CD4-positive, CD25-positive, alpha-beta regulatory T cell (primary cell): Measurements from ENCODE around the gene OR9Q1. TPM values are rescaled to one million over a fixed set of nuclear protein-coding genes. Genes with fewer than 3 reads are reported as not detected.

ENCODE experiments used
- ATAC-seq, 2 donors: fragments of 150-1000 bp; cut with Tn5 transposase; one replicate each; pipeline ENCODE4 v1.10.0; 2021; ENCODE audit warnings: low read depth in 2 of 2, moderate number of reproducible peaks in 2 of 2, moderate library complexity in 1 of 2
- DNase-seq, 3 donors: peaks; one replicate each; pipeline versions ENCODE4 v3.0.0 to v3.0.0-alpha.2; 2012 to 2022; ENCODE audit warnings: mixed read lengths in 1 of 3
- H3K27ac ChIP-seq: one replicate; pipeline ENCODE4 v1.7.0; 2013; ENCODE audit warnings: mild to moderate bottlenecking, low read length; ENCODE audit not compliant: insufficient read depth, poor library complexity, severe bottlenecking
- H3K27me3 ChIP-seq: one replicate; pipeline ENCODE4 v1.7.0; 2013; ENCODE audit warnings: low read length; ENCODE audit not compliant: control insufficient read depth, insufficient read depth
- H3K36me3 ChIP-seq: one replicate; pipeline ENCODE4 v1.7.0; 2013; ENCODE audit warnings: mild to moderate bottlenecking, low read length, moderate library complexity; ENCODE audit not compliant: control insufficient read depth, insufficient read depth
- H3K4me1 ChIP-seq: 2 replicates; pipeline ENCODE4 v1.7.0; 2013; ENCODE audit warnings: mild to moderate bottlenecking, low read length; ENCODE audit not compliant: insufficient read depth, control insufficient read depth, poor library complexity, severe bottlenecking
- H3K4me3 ChIP-seq: one replicate; pipeline ENCODE4 v1.7.0; 2013; ENCODE audit warnings: low read depth, mild to moderate bottlenecking, low read length, moderate library complexity
- H3K9me3 ChIP-seq, 2 experiments: 1 replicate in 1 of 2; 2 replicates in 1 of 2; pipeline ENCODE4 v1.7.0; 2013; ENCODE audit warnings: low read length in 2 of 2, mild to moderate bottlenecking in 1 of 2, moderate library complexity in 1 of 2; ENCODE audit not compliant: control insufficient read depth in 2 of 2
- H3K27ac Mint-ChIP-seq, 3 donors: one replicate each; pipeline ENCODE4 v1.8.0; 2020 to 2022; ENCODE audit warnings: mild to moderate bottlenecking in 3 of 3, mixed read lengths in 3 of 3, moderate library complexity in 2 of 3
- H3K27me3 Mint-ChIP-seq: one replicate; pipeline ENCODE4 v1.8.0; 2022; ENCODE audit warnings: mild to moderate bottlenecking, mixed read lengths
- H3K36me3 Mint-ChIP-seq: one replicate; pipeline ENCODE4 v1.8.0; 2020; ENCODE audit warnings: mixed read lengths
- H3K4me1 Mint-ChIP-seq, 4 donors: one replicate each; pipeline ENCODE4 v1.8.0; 2020 to 2022; ENCODE audit warnings: mixed read lengths in 4 of 4, mild to moderate bottlenecking in 1 of 4
- H3K4me3 Mint-ChIP-seq, 4 donors: one replicate each; pipeline ENCODE4 v1.8.0; 2020 to 2022; ENCODE audit warnings: mild to moderate bottlenecking in 4 of 4, mixed read lengths in 4 of 4, moderate library complexity in 3 of 4
- H3K9me3 Mint-ChIP-seq, 7 donors: one replicate each; pipeline ENCODE4 v1.8.0; 2020 to 2022; ENCODE audit warnings: mixed read lengths in 7 of 7, mild to moderate bottlenecking in 3 of 7, moderate library complexity in 2 of 7
- polyA plus RNA-seq, 4 donors: library from polyadenylated mRNA; unstranded; fragments of 300-500 nt; fragmentation: Illumina TruSeq; gene quantifications; one replicate each; pipeline ENCODE4 v1.2.3, GENCODE V29; 2021
- total RNA-seq: library from RNA; stranded (reverse); gene quantifications from one replicate; pipeline ENCODE4 v1.2.3, GENCODE V29; 2022

Gene OR9Q1
- total and polyA plus RNA-seq, 5 donors from 2014 or later = not detected

GRCh38 chr11:58004664-58005063 lies 19.0 kb upstream of the OR9Q1 start:
- Histone ChIP-seq H3K27ac (no peak overlapping the region), H3K27me3 (peaks cover 4% of the 10 kb centered on the region), H3K9me3 (no peaks in the 10 kb centered on the region), H3K4me1 (no peaks in the 10 kb centered on the region), H3K36me3 (no peaks in the 10 kb centered on the region), H3K4me3 (no peak overlapping the region)
- DNase-seq (no peak), ATAC-seq (no peak)
- H3K9me3 Mint-ChIP-seq = peaks cover 0 to 4% (median 0%) of the 10 kb centered on the region in 7 donors
- no peaks in the 10 kb centered on the region for H3K36me3 Mint-ChIP-seq
- no peak overlapping the region for H3K27ac Mint-ChIP-seq
- peaks cover 0 to 4% (median 0%) of the 10 kb centered on the region in 4 donors for H3K4me1 Mint-ChIP-seq
- no peak overlapping the region for H3K4me3 Mint-ChIP-seq
- H3K27me3 Mint-ChIP-seq = peaks cover 5% of the 10 kb centered on the region

GRCh38 chr11:58006940-58007339 lies 16.7 kb upstream of the OR9Q1 start:
- Mint-ChIP-seq H3K4me3 (no peak overlapping the region), H3K27me3 (peaks cover 5% of the 10 kb centered on the region), H3K36me3 (no peaks in the 10 kb centered on the region), H3K27ac (no peak overlapping the region), H3K9me3 (peaks cover 0 to 4% (median 0%) of the 10 kb centered on the region in 7 donors), H3K4me1 (peaks cover 0 to 4% (median 0%) of the 10 kb centered on the region in 4 donors)
- no peaks in the 10 kb centered on the region for H3K36me3 ChIP-seq
- no peaks in the 10 kb centered on the region for H3K4me1 ChIP-seq
- H3K9me3 ChIP-seq = no peaks in the 10 kb centered on the region
- peaks cover 4% of the 10 kb centered on the region for H3K27me3 ChIP-seq
- no peak overlapping the region for H3K4me3 ChIP-seq
- DNase-seq = no peak
- no peak overlapping the region for H3K27ac ChIP-seq
- ATAC-seq = no peak

GRCh38 chr11:58011771-58012170 lies 11.9 kb upstream of the OR9Q1 start:
- Histone ChIP-seq H3K4me3 (no peak overlapping the region), H3K27ac (no peak overlapping the region), H3K27me3 (no peaks in the 10 kb centered on the region), H3K9me3 (no peaks in the 10 kb centered on the region), H3K36me3 (no peaks in the 10 kb centered on the region), H3K4me1 (no peaks in the 10 kb centered on the region)
- no peak overlapping the region for H3K27ac Mint-ChIP-seq
- peaks cover 0 to 4% (median 0%) of the 10 kb centered on the region in 7 donors for H3K9me3 Mint-ChIP-seq
- H3K4me1 Mint-ChIP-seq = no peaks in the 10 kb centered on the region
- H3K4me3 Mint-ChIP-seq = no peak overlapping the region
- no peak for ATAC-seq
- H3K27me3 Mint-ChIP-seq = peaks cover 4% of the 10 kb centered on the region
- no peaks in the 10 kb centered on the region for H3K36me3 Mint-ChIP-seq
- DNase-seq = no peak

GRCh38 chr11:58024601-58025091 lies 965 bp downstream of the OR9Q1 start:
- Mint-ChIP-seq H3K27me3 (no peaks in the 10 kb centered on the region), H3K9me3 (peaks cover 0 to 1% (median 0%) of the 10 kb centered on the region in 7 donors), H3K4me1 (no peaks in the 10 kb centered on the region), H3K36me3 (no peaks in the 10 kb centered on the region), H3K4me3 (no peak overlapping the region), H3K27ac (no peak overlapping the region)
- no peak for DNase-seq
- no peak for ATAC-seq
- no peaks in the 10 kb centered on the region for H3K27me3 ChIP-seq
- H3K36me3 ChIP-seq = no peaks in the 10 kb centered on the region
- H3K27ac ChIP-seq = no peak overlapping the region
- H3K4me3 ChIP-seq = no peak overlapping the region
- H3K9me3 ChIP-seq = no peaks in the 10 kb centered on the region
- no peaks in the 10 kb centered on the region for H3K4me1 ChIP-seq

GRCh38 chr11:58027341-58027740 lies 3.7 kb downstream of the OR9Q1 start:
- DNase-seq = no peak
- H3K9me3 ChIP-seq = no peaks in the 10 kb centered on the region
- H3K27me3 ChIP-seq = no peaks in the 10 kb centered on the region
- peaks cover 0 to 3% (median 0%) of the 10 kb centered on the region in 7 donors for H3K9me3 Mint-ChIP-seq
- no peak overlapping the region for H3K27ac Mint-ChIP-seq
- no peak for ATAC-seq
- no peak overlapping the region for H3K4me3 Mint-ChIP-seq
- no peaks in the 10 kb centered on the region for H3K4me1 Mint-ChIP-seq
- H3K4me3 ChIP-seq = no peak overlapping the region
- no peaks in the 10 kb centered on the region for H3K27me3 Mint-ChIP-seq
- no peak overlapping the region for H3K27ac ChIP-seq
- no peaks in the 10 kb centered on the region for H3K36me3 Mint-ChIP-seq
- no peaks in the 10 kb centered on the region for H3K36me3 ChIP-seq
- no peaks in the 10 kb centered on the region for H3K4me1 ChIP-seq

GRCh38 chr11:58028687-58029411 lies 5.2 kb downstream of the OR9Q1 start:
- no peaks in the 10 kb centered on the region for H3K27me3 ChIP-seq
- Mint-ChIP-seq H3K4me1 (no peaks in the 10 kb centered on the region), H3K27me3 (no peaks in the 10 kb centered on the region), H3K9me3 (peaks cover 0 to 9% (median 5%) of the 10 kb centered on the region in 7 donors), H3K27ac (no peak overlapping the region), H3K36me3 (no peaks in the 10 kb centered on the region), H3K4me3 (no peak overlapping the region)
- DNase-seq (no peak), ATAC-seq (no peak)
- no peaks in the 10 kb centered on the region for H3K4me1 ChIP-seq
- H3K4me3 ChIP-seq = no peak overlapping the region
- H3K27ac ChIP-seq = no peak overlapping the region
- no peaks in the 10 kb centered on the region for H3K9me3 ChIP-seq
- H3K36me3 ChIP-seq = no peaks in the 10 kb centered on the region

- Histone ChIP-seq H3K9me3 (no peaks in the 10 kb centered on the region), H3K27me3 (no peaks in the 10 kb centered on the region), H3K4me1 (no peaks in the 10 kb centered on the region), H3K27ac (no peak within 1 kb of the TSS), H3K36me3 (no peaks in the 10 kb centered on the region), H3K4me3 (no peak within 1 kb of the TSS)
- H3K27ac Mint-ChIP-seq = no peak within 1 kb of the TSS
- H3K27me3 Mint-ChIP-seq = no peaks in the 10 kb centered on the region
- H3K4me1 Mint-ChIP-seq = no peaks in the 10 kb centered on the region
- H3K9me3 Mint-ChIP-seq = peaks cover 0 to 17% (median 5%) of the 10 kb centered on the region in 7 donors
- ATAC-seq = no peak
- DNase-seq = no peak
- H3K4me3 Mint-ChIP-seq = no peak within 1 kb of the TSS
- no peaks in the 10 kb centered on the region for H3K36me3 Mint-ChIP-seq
Observed at GRCh38 chr11:58030653-58031052, 7.0 kb downstream of the OR9Q1 start, which contains the start of gene OR6Q1. Gene OR6Q1 (plus strand): TSS chr11:58030953. CDS start chr11:58030953, 0 bp downstream.

GRCh38 chr11:58034471-58034870 lies 10.8 kb downstream of the OR9Q1 start:
- Mint-ChIP-seq H3K4me3 (no peak overlapping the region), H3K27ac (no peak overlapping the region), H3K36me3 (no peaks in the 10 kb centered on the region), H3K4me1 (no peaks in the 10 kb centered on the region), H3K27me3 (no peaks in the 10 kb centered on the region), H3K9me3 (peaks cover 1 to 27% (median 6%) of the 10 kb centered on the region in 7 donors)
- no peak for ATAC-seq
- no peak for DNase-seq
- no peak overlapping the region for H3K27ac ChIP-seq
- H3K36me3 ChIP-seq = no peaks in the 10 kb centered on the region
- H3K4me3 ChIP-seq = no peak overlapping the region
- H3K4me1 ChIP-seq = no peaks in the 10 kb centered on the region
- H3K9me3 ChIP-seq = no peaks in the 10 kb centered on the region
- H3K27me3 ChIP-seq = no peaks in the 10 kb centered on the region
